ENCODE measurements around the gene PPP1R12B.

GRCh38 chr1:202348509-202349205 lies at the start of gene PPP1R12B:
- TF ChIP-seq, protein P1, sequence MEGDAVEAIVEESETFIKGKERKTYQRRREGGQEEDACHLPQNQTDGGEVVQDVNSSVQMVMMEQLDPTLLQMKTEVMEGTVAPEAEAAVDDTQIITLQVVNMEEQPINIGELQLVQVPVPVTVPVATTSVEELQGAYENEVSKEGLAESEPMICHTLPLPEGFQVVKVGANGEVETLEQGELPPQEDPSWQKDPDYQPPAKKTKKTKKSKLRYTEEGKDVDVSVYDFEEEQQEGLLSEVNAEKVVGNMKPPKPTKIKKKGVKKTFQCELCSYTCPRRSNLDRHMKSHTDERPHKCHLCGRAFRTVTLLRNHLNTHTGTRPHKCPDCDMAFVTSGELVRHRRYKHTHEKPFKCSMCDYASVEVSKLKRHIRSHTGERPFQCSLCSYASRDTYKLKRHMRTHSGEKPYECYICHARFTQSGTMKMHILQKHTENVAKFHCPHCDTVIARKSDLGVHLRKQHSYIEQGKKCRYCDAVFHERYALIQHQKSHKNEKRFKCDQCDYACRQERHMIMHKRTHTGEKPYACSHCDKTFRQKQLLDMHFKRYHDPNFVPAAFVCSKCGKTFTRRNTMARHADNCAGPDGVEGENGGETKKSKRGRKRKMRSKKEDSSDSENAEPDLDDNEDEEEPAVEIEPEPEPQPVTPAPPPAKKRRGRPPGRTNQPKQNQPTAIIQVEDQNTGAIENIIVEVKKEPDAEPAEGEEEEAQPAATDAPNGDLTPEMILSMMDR (conservative IDR thresholded peaks at IDR 0.05; ENCODE audit: low read depth, low read length): no peak
- TF ChIP-seq EZH2 (IDR thresholded peaks at IDR 0.05; ENCODE audit: borderline replicate concordance, low read depth, low read length, poor library complexity, severe bottlenecking): no peak

All from A673 (cell line).